SH-SY5Y (cell line): ENCODE data around the gene NLGN2.

ENCODE experiments used
- GATA2 ChIP-seq: IDR thresholded peaks from 2 replicates; pipeline ENCODE4 v1.6.1; 2011; ENCODE audit warnings: mild to moderate bottlenecking, low read depth, low read length
- GATA3 ChIP-seq: IDR thresholded peaks from 2 replicates; pipeline ENCODE4 v1.6.1; 2011; ENCODE audit warnings: low read depth, mild to moderate bottlenecking, low read length, moderate library complexity

Gene NLGN2

DNA sequence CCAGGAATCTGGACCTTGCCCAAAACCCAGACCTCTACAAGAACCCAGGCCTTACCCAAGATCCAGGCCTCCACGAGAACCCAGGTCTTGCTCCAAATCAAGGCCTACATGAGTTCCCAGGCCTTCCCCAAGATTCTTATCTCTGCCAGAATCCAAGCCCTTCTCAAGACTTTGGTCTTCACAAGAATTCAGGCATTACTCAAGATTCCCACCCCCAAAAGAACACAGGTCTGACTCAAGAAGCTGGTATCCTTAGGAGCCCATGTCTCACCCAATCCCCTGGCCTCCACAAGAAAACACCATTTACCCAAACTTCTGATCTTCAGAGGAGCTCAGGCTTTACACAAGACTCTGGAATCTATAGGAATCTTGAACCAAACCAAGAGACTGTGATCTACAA is 23.6 kb downstream of the NLGN2 start:
- TF ChIP-seq GATA3 (no peak), GATA2 (no peak)

DNA sequence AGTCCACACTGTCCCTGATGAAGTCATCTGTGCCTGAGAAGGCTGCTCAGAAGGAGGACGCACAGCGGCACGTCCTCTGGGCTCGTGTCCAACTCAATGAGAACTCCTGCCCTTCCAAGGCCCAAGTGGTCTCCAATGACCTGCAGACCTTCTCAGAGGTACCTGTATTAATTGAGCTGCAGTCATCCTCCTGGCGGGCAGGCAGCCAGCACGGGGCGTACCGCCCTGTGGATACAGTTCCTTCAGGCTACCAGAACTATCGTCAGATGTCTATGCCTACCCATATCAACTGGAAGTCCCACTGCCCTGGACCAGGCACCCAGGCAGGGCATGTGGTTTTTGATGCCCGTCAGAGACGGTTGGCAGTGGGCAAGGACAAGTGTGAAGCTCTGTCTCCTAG is 24.7 kb downstream of the NLGN2 start:
- TF ChIP-seq GATA3 (no peak), GATA2 (no peak)

DNA sequence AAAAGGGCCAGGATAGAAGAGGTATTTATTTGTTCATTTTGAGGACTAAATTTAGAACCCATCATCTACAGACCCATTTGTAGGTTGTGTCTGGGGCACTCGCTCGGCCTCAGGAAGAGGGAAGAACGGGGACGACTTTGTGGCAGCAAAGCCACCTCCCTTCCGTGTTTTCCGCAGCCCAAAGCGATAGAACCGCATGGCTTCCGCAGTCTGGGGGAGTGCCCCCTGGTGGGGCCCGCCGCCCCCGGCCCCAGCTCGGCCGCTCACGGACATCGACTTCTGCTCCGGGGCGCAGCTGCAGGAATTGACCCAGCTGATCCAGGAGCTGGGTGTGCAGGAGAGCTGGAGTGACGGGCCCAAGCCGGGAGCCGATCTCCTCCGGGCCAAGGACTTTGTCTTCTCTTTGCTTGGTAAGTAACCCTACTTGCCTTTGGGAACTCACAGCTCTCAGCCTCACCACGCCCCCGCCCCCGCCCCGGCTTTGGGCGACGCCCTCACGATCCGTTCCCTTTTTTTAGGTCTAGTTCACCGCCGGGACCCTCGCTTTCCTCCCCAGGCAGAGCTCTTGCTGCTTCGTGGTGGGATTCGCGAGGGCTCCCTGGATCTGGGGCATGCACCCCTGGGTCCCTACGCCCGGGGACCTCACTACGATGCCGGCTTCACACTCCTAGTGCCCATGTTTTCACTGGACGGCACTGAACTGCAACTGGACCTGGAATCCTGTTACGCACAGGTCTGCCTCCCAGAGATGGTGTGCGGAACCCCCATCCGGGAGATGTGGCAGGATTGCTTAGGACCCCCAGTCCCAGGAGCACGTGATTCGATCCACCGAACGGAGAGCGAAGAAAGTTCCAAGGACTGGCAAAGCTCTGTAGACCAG is 28.3 kb downstream of the NLGN2 start:
- no peak for TF ChIP-seq GATA3
- TF ChIP-seq GATA2 = no peak

DNA sequence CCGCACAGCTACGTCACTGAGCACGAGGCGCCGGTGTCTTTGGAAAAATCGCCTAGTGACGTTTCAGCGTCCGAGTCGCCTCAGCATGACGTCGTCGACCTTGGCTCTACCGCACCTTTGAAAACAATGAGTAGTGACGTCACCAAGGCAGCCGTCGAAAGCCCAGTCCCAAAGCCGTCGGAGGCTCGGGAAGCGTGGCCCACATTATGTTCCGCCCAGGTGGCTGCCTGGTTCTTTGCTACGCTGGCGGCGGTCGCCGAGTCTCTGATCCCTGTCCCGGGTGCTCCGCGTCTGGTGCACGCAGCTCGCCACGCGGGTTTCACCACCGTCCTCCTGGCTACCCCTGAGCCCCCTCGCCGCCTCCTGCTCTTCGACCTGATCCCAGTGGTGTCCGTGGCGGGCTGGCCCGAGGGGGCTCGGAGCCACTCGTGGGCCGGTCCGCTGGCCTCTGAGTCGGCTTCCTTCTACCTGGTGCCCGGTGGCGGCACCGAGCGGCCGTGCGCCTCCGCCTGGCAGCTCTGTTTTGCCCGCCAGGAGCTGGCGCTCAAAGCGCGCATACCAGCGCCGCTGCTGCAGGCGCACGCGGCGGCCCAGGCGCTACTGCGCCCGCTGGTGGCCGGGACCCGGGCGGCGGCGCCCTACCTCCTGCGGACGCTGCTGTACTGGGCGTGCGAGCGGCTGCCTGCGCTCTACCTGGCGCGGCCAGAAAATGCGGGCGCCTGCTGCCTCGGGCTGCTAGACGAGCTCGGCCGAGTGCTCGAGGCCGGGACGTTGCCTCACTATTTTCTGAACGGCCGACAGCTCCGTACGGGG is 29.1 kb downstream of the NLGN2 start:
- TF ChIP-seq GATA3 (no peak), GATA2 (no peak)

DNA sequence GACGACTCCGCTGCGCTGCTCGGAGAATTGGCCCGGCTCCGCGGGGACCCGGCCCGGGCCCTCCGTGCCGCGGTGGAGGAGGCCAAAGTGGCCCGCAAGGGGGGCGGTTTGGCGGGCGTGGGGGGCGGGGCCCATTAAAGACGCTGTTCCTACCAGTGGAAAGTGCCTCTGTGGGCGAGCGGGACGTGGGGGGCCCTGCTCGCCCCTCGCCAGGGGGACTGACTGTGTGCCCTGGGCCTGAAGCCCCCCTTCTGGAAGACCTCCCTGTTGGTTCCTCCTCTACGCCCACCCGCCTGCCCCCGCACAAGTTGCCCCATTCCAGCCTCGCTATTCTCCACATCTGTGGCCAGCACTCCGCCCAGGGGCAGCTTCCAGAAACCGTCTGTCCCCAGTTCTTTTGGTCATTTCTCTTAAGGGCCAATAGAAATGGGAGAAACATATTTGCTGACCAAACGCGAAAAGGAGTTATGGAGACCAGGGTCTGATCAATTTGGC is 29.8 kb downstream of the NLGN2 start:
- TF ChIP-seq GATA2 = no peak
- no peak for TF ChIP-seq GATA3

DNA sequence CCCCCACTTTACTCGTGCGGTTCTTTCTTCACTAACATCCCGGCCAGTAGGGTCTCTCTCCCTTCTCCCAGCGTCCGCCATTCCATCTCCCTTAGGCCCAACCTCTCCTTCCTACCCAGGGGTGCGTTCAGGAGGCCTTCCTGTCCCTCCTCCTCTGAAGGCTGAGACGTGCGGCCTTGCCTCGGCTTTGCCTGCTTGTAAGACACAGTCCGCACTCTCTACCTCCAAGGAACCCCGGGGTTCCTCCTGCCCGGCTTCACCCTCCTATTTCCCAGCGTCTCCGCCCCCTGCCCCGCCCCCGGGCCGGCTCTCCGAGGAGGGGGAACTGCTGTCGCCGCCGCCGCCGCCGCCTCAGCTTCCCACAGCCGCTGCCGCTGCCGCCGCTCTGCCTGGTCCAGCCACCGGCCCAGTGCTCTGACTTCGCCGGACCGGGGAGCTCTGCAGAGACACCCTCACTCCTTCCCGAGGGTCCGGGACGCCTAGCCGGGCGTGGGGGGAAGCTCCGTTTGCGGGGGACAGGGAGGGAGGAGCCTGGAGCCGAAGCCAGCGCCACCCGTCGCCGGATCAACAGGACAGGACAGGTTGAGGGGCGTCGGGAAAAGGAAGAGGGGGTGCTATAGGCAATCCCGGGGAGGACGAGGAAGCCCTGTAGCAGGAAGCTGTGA is 30.4 kb downstream of the NLGN2 start:
- TF ChIP-seq GATA3 (no peak), GATA2 (no peak)

DNA sequence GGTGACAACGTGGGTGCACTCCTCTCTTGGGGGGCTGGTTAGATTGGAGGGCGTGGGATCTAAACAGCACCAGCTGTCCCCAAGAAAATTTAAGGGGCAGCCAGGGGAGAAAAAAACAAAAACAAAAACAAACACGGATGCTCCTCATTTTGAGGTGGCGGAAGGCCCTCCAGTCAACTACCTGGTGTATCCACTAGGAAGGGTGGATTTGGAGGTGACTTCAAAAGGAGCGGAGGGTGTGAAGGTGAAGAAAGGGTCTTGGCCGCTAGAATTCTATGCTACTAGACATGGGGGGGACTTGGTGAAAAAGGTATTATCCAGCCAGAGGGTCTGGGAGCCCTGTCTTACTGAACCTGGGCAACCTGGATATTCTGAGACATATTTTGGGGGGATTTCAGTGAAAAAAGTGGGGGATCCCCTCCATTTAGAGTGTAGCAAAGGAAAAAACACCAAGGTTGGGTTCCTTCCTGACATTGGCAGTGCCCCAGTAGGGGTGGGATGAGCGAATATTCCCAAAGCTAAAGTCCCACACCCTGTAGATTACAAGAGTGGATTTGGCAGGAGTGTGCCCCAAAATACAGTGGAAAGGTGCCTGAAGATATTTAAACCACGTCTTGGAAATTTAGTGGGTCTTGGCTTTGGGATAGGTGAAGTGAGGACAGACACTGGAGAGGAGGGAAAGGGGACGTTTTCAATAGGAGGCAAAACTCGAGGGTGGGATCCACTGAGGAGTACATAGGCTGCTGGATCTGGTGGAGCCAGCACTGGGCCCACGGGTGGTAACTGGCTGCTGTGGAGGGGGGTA is 31.2 kb downstream of the NLGN2 start:
- TF ChIP-seq GATA2 (no peak), GATA3 (no peak)

DNA sequence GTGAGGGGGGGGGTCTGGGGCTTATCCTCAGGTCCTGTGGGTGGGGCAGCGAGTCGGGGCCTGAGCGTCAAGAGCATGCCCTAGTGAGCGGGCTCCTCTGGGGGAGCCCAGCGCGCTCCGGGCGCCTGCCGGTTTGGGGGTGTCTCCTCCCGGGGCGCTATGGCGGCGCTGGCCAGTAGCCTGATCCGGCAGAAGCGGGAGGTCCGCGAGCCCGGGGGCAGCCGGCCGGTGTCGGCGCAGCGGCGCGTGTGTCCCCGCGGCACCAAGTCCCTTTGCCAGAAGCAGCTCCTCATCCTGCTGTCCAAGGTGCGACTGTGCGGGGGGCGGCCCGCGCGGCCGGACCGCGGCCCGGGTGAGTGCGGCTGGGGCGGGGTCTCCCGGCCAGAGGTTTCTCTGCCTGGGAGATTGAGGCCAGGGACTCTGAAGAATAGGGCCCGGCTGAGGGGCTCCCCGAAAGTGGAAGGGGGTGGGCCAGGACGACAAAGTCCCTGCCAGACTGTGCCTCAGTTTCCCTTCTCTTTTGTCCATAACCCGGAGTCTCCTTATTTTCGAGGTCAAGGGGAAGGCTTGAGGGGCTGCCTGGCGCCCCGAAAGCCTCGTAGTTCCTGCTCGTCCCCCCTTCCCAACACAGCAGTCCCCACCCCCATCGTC is 31.9 kb downstream of the NLGN2 start, which contains the start of gene FGF11:
Gene FGF11 (plus strand): TSS at position 51 of the 651 bp plus-strand sequence. CDS start 109 bp downstream, at position 160.
- TF ChIP-seq GATA3 (no peak), GATA2 (no peak)

DNA sequence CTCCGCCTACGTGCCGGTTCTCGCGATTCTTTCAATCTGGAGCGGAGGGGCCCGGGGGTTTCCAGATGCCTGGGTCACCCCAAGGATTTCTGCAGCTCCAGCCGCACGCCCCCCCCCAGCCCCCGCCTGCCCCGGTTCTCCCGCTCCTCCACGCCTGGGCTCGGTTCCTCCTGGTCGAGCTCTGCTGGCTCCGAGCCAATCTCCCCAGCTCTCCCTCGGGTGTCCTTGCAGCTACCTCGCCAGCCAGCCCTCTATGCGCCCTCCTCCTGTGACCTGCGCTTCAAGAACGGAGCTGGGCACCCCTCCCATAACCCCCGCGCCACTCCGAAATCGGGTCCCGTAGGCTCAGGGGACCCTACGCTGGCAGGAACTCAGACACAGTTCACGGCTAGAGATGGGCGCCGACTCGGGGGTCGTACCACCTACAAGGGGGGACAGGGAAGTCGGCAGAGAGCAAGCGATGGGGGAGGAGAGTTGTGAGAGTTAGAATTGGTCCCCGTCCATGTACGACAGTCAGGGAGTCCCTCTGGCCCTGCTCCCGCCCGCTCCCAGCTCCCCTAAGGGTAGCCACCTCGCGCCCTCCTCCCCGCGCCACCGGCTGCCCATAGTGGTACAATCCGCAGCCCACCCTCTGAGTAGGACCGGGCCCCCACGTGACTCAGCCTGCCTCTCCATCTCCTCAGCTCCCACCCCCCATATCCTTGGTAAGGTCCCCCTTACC is 32.6 kb downstream of the NLGN2 start:
- no peak for TF ChIP-seq GATA2
- no peak for TF ChIP-seq GATA3

DNA sequence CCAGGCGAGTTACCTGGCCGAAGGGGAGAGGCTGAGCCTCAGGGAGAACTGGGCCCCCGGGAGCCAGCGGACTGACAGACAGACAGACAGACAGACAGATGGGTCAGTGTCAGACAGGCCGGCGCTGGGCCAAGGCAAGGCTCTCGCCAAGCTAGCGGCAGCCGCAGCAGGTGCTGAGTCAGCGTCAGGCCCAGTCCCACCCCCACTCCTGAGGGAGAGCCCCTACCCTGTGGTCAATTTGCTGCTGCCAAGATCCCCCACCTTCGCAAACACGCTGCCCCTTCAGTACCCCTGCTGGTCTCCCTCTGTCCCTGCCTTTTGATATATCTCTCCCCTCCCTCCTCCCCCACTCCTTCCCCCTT is 33.2 kb downstream of the NLGN2 start:
- TF ChIP-seq GATA2 = no peak
- TF ChIP-seq GATA3 = no peak

DNA sequence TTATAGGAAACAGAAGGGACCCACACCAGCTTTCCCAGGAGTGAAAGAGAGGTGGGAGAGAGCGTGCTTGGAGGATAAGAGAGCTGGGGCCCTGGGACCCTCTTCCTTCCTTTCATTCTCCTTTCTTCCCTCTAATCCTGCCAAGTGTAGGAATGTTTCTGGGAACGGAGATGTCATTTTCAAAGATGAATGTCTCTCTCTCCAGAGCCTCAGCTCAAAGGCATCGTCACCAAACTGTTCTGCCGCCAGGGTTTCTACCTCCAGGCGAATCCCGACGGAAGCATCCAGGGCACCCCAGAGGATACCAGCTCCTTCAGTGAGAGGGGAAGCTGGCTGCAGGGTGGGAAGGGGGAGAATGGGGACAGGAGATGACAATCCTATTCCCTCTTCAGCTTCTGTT is 33.6 kb downstream of the NLGN2 start:
- TF ChIP-seq GATA2 (no peak), GATA3 (no peak)

DNA sequence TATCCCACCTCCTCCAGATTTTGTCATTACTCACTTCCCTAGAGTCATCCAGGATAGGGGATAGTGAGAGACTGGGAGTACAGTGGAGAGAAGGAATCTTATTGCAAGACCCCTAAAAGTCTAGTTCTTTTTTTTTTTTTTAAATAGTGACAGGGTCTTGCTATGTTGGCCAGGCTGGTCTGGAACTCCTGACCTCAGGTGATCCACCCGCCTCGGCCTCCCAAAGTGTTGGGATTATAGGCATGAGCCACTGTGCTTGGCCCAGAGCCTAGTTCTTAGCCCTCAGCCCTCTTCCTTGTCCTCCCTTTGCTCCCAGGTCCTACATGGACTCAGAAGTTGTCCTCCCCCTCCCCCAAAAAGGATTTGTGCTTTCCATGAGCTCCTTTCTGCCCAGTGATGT is 34.5 kb downstream of the NLGN2 start:
- no peak for TF ChIP-seq GATA3
- TF ChIP-seq GATA2 = no peak
